NCI-H345 (cell line): Measurements from ENCODE around the gene EHD3.
"Not testable (repeated sequence)": the region's sequence is repeated elsewhere in the genome, so short reads cannot be mapped to it uniquely, and the experiment has no call there.

Experiments
- DNase-seq: peaks from one replicate; lab custom pipeline; 2025; lab: John Stamatoyannopoulos, UW

The EHD3 gene

DNA sequence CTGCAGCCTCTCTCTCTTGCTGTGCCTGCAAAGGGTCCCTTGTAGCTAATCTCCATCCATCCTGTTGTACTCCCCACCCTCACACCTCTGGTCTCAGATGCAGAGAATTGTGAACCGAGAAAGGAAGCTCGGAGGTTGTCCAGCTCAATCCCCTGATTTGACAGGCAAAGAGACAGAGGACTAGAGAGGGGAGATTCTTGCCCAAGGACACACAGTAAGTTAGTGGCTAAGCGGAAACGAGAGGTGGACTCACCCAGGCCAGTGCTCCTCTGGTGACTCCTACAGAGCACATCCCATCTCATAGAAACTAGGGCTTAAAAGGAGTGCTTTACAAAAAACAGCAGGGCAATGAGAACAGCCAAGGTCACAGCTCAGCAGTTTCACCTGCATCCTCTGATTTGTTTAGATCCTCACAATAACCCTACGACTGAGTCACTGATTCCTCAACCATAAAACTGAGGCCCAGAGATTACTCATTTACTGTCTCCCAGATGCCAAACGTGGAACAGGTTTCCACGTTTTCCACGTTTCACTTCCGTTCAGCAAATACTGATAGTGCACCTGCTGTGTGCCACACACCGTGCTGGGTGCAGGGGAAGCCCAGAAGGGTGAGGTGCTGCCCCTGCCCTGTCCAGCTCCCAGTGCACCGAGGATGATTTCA, 22.1 kb downstream of the EHD3 start:
- no peak for DNase-seq

GRCh38 chr2:31256611-31257382, 22.8 kb downstream of the EHD3 start:
- no peak for DNase-seq

DNA sequence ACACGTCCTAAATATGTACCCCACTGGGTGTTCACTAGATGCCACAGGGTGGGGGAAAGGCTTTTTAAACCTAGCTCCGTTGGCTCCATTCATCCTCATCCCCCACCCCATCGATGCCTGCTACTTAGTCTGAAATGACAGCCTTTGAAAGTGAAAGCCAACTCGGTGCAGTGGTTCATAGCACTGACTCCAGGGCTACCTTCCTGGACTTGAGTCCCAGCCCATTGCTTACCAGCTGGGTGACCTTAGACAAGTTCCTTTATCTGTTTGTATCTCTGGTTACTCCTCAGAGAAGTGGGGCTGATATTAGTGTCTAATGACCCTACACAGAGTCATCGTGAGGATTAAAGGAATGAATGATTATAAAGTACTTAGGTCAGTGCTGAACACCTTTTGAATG, 24.4 kb downstream of the EHD3 start:
- DNase-seq: no peak

DNA sequence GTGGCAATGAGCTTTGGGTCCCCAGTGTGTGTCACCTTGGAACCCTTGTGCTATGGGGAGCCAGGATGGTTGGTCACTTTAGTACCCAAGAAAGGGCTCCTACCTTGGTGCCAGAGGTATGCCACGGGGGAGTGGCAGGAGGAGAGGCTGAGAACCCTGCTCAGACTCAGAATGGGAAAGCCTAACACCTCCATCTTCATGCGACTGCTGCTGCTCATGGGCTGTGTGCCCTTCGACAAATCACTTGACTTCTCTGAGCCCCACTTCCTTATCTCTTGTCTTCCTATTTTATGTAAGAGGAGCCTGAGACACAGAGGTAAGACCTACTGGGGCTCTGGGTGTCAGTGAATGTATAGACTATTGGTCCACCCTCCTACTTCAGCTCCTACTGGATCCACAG, 25.1 kb downstream of the EHD3 start:
- no peak for DNase-seq

- DNase-seq: no peak
Observed at GRCh38 chr2:31260870-31261269, 26.9 kb downstream of the EHD3 start.

- peak; percentile 66 for DNase-seq
Observed at GRCh38 chr2:31263636-31264190, 29.8 kb downstream of the EHD3 start.

- DNase-seq: no peak
Observed at GRCh38 chr2:31265234-31265633, 31.3 kb downstream of the EHD3 start.

DNA sequence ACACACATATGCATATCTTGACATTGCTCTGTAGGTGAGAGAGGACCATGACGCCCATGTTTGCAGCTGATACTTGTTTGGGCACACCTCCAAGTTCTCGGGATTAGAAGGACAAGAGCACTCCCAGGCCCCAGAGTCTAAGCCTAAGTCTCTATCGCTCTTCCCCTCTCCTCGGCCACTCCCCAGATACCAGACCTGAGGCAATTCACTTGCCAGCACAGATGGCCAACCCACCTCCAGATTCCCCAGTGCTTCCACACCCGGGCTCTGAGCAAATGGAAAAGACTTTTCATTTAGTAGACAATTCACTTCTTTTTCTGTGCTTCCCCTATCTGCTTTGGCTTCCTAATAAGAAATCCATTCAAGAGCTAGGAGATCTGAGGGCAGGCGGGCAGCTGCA, 32.9 kb downstream of the EHD3 start:
- no peak for DNase-seq

- DNase-seq: no peak
Observed at GRCh38 chr2:31267437-31268120, 33.6 kb downstream of the EHD3 start.

GRCh38 chr2:31268344-31268743, 34.4 kb downstream of the EHD3 start:
- no peak for DNase-seq

DNA sequence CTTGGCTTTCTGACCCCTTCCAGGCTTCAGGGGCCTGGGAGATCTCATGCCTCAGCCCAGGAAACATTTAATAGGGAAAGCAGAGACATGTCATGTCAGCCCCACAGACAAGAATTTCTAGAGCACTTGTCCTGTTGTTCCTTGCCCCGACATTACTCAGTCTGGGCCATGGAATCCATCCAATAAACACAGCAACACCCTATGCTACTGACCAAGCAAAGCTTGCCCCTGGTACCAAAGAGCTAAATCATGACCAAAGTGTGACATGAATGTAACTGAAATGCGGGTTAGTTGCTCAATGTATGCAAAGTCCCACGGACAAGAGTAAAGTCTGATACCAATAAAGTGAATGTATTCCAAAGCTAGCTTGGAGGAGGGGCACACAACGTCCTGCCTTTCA, 35.1 kb downstream of the EHD3 start:
- no peak for DNase-seq

DNA sequence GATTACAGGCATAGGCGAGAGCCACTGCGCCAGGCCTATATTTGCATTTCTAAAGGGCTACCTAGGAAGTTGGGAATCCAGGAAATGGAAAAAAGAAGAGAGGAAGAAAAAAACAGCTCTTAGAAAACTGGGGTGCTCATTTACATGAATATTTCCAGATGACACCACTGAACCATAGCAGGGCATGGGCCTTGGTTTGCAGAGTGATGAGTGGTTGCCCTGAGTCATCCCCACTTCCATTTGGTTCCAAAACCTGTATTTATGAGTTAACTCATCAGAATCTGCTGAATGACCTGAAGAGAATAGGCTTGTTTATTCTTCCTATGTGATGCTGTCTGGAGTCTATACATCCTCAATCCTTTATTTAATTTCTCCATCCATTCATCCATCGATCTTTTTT, 36.2 kb downstream of the EHD3 start:
- no peak for DNase-seq

- DNase-seq: no peak
Observed at GRCh38 chr2:31270822-31271231, 36.9 kb downstream of the EHD3 start.

GRCh38 chr2:31271851-31272267, 37.9 kb downstream of the EHD3 start:
- DNase-seq: no peak

DNA sequence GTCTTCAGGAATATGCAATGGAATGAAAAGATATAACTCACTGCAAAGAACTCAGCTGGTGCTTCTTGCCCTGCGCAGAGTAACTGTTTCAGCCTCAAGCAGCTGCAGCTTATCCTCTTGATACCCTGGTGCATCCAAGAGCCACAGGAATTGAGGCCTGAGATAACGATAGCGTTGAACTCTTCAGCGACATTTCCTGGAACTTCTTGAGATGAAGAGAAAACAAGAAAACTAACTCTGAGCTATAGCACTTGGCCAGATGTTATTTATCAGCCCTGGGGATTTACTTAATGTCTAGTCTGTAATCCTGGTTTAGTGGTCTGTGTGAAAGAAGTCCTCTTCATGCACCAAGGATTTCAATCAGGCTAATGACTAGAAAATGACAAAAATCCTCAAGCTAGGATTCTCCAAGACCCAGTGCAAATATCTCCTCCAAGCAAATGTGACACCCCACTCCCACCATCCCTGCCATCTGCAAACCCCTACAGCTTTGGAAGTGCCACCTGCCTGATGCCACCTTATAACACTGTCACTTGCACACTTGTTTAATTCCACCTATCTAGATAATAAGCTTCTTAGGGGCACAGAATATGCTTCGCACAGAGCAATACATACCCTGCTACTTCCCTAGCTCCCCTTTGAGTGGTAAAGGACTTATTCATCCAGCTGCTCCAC, 40.6 kb downstream of the EHD3 start:
- no peak for DNase-seq

GRCh38 chr2:31275976-31276375, 42.0 kb downstream of the EHD3 start:
- peak; percentile 55 for DNase-seq

DNA sequence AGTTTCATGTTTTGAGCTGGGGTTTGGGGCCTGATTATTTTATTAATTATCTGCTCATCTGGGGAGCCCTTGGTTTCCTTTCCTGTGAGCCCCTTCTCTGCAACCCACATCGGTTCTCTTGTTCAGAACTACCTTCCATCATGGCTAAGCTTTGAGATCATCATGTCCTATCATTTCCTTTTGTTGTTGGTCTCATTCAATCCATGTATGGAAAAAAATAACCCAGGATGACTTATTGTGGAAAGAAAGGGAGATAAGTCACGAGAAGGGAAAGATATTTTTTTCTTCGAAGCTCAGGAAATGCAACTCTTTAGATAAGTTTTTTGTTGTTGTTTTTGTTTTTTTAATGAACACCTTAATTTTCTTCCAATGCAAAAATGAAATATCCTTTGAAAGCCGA, 43.7 kb downstream of the EHD3 start:
- DNase-seq: no peak

- DNase-seq: no peak
Observed at GRCh38 chr2:31282634-31283033, 48.7 kb downstream of the EHD3 start.

GRCh38 chr2:31283193-31283919, 49.4 kb downstream of the EHD3 start:
- DNase-seq: not testable (repeated sequence)

DNA sequence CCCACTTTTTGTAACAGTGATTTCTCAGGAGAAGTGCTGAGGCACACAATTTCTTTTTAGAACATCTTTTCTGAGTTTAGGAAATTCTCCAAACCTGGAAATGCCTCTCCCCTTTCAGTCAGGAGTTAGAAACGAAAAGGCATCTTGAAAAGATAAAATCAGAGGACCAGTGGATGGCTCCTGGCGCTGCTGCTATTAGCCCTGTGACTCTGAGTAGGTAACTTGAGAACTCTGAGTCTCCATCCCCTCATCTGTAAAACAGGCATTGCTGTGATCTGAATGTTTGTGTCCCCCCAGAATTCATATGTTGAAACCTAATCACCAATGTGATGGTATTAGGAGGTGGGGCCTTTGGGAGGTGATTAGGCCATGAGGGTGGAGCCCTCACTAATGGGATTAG, 50.2 kb downstream of the EHD3 start:
- DNase-seq: no peak

- no peak for DNase-seq
Observed at GRCh38 chr2:31286230-31286629, 52.3 kb downstream of the EHD3 start.
